Activated T-helper 17 cell treated with anti-CD3 and anti-CD28 coated beads, Interleukin-2, amount 50 U/mL, for 72 hours (primary cell): ENCODE measurements around the gene LRBA. TPM values are rescaled to one million over a fixed set of nuclear protein-coding genes. Genes with fewer than 3 reads are reported as not detected.

Experiments
- ATAC-seq: fragments of 150-1000 bp; cut with Tn5 transposase; replicated peaks from 2 replicates; pipeline ENCODE4 v1.10.0; 2021; ENCODE audit warnings: mild to moderate bottlenecking, moderate library complexity
- H3K27ac Mint-ChIP-seq: one replicate; pipeline ENCODE4 v1.8.0; 2022; ENCODE audit warnings: mixed read lengths
- H3K27me3 Mint-ChIP-seq: one replicate; pipeline ENCODE4 v1.8.0; 2022; ENCODE audit warnings: mixed read lengths
- H3K36me3 Mint-ChIP-seq: one replicate; pipeline ENCODE4 v1.8.0; 2022; ENCODE audit warnings: low read depth, mild to moderate bottlenecking, mixed read lengths
- H3K4me1 Mint-ChIP-seq: one replicate; pipeline ENCODE4 v1.8.0; 2022; ENCODE audit warnings: mixed read lengths
- H3K4me3 Mint-ChIP-seq: one replicate; pipeline ENCODE4 v1.8.0; 2022; ENCODE audit warnings: mild to moderate bottlenecking, mixed read lengths
- H3K9me3 Mint-ChIP-seq: one replicate; pipeline ENCODE4 v1.8.0; 2022; ENCODE audit warnings: mixed read lengths
- total RNA-seq, 2 donors: library from RNA; stranded (reverse); gene quantifications; one replicate each; pipeline ENCODE4 v1.2.3, GENCODE V29; 2022

LRBA gene
- total RNA-seq, 2 donors from 2014 or later: 65.2 to 83.4 TPM

DNA sequence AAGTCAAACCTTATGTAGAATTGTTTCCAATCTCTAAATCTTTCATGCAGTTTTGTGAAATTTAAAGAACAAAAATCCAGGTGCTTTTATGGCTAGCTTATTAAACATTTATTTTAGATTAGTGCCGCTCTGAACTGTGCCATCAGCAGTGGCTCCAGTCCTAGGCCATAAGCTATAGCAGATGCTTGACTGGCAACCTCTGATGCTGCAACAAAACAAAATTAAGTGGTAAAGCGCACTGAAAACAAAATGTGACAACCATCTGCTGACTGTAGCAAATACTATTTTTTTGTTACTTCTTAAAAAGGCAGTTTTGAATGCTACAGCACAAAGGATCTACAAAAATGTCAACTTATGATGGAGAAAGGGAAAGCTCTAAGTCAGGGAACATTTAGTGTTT, 699.4 kb downstream of the LRBA start:
- H3K4me3 Mint-ChIP-seq: no peak overlapping the region
- peaks cover 64% of the 10 kb centered on the region for H3K36me3 Mint-ChIP-seq
- H3K27me3 Mint-ChIP-seq: no peaks in the 10 kb centered on the region
- no peak overlapping the region for H3K27ac Mint-ChIP-seq
- no peaks in the 10 kb centered on the region for H3K9me3 Mint-ChIP-seq
- no peak for ATAC-seq
- no peaks in the 10 kb centered on the region for H3K4me1 Mint-ChIP-seq

DNA sequence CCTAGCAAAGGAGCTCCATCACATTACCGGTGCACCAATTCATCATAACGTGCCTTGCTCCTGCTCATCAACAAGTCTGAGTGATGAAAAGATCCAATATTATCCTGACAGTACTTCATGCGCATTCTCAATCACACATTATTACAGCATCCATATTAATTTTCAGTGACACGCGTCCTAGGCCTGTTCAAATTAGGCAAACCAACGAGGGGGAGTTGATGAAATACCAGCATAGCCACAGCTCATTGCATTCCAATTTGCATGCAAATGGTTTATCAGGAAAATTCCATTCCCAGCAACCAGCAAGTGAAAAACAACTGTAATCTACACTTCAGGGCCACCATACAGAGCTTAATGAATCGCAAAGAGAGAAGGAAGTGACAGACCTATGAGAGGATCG, 699.9 kb downstream of the LRBA start:
- Mint-ChIP-seq H3K27me3 (no peaks in the 10 kb centered on the region), H3K36me3 (peaks cover 66% of the 10 kb centered on the region), H3K4me3 (no peak overlapping the region), H3K4me1 (no peaks in the 10 kb centered on the region), H3K9me3 (no peaks in the 10 kb centered on the region), H3K27ac (no peak overlapping the region)
- no peak for ATAC-seq

GRCh38 chr4:150314031-150314430, 701.1 kb downstream of the LRBA start:
- peaks cover 66% of the 10 kb centered on the region for H3K36me3 Mint-ChIP-seq
- no peaks in the 10 kb centered on the region for H3K27me3 Mint-ChIP-seq
- ATAC-seq: no peak
- no peak overlapping the region for H3K27ac Mint-ChIP-seq
- no peaks in the 10 kb centered on the region for H3K9me3 Mint-ChIP-seq
- H3K4me3 Mint-ChIP-seq: no peak overlapping the region
- H3K4me1 Mint-ChIP-seq: no peaks in the 10 kb centered on the region

- no peak overlapping the region for H3K27ac Mint-ChIP-seq
- no peaks in the 10 kb centered on the region for H3K4me1 Mint-ChIP-seq
- no peak overlapping the region for H3K4me3 Mint-ChIP-seq
- peaks cover 60% of the 10 kb centered on the region for H3K36me3 Mint-ChIP-seq
- ATAC-seq: no peak
- no peaks in the 10 kb centered on the region for H3K27me3 Mint-ChIP-seq
- no peaks in the 10 kb centered on the region for H3K9me3 Mint-ChIP-seq
These were observed 704.8 kb downstream of the LRBA start for GRCh38 chr4:150310159-150310895.

DNA sequence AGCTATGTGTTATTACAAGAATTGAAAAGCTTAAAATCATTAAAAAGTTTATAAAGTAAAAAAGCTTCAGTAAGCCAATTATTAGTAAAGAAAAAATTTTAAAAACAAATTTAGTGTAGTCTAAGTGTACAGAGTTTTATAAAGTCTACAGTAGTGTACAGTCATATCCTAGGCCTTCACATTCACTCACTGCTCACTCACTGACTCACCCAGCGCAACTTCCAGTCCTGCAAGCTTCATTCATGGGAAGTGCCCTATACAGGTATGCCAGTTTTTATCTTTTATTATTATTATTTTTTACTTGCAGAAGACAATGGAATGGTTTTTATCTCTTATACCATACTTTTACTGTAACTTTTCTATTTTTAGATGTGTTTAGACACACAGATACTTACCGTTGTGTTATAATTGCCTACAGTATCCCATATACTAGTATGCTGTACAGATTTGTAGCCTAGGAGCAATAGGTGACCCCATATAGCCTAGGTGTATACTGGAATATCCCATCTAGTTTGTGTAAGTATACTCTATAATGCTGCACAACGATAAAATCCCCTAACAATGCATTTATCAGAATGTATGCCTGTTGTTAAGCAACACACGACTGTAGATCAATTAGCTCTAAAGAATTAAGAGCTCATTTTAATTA, 706.1 kb downstream of the LRBA start:
- H3K27me3 Mint-ChIP-seq: no peaks in the 10 kb centered on the region
- ATAC-seq: no peak
- peaks cover 53% of the 10 kb centered on the region for H3K36me3 Mint-ChIP-seq
- no peak overlapping the region for H3K4me3 Mint-ChIP-seq
- no peak overlapping the region for H3K27ac Mint-ChIP-seq
- no peaks in the 10 kb centered on the region for H3K4me1 Mint-ChIP-seq
- no peaks in the 10 kb centered on the region for H3K9me3 Mint-ChIP-seq

DNA sequence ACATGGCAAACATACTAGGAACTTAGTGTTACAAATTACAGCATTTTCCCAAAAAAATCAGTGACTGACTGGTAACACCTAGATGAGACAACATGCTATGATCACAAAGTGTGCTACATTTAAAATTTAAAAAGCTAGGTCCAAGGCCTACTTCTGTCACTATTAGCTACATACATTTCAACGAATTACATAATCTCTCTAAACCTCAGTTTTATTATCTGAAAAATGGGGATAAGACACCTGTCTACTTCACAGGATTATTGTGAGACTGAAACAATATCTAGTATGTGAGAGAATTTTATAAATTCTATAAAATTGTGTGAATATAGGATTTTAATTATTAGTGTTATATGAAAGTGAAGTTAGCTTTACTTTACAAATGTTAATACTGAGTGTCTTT, 708.4 kb downstream of the LRBA start:
- Mint-ChIP-seq H3K9me3 (no peaks in the 10 kb centered on the region), H3K4me3 (no peak overlapping the region), H3K36me3 (peaks cover 51% of the 10 kb centered on the region), H3K4me1 (peaks cover 5% of the 10 kb centered on the region), H3K27me3 (no peaks in the 10 kb centered on the region), H3K27ac (no peak overlapping the region)
- no peak for ATAC-seq

DNA sequence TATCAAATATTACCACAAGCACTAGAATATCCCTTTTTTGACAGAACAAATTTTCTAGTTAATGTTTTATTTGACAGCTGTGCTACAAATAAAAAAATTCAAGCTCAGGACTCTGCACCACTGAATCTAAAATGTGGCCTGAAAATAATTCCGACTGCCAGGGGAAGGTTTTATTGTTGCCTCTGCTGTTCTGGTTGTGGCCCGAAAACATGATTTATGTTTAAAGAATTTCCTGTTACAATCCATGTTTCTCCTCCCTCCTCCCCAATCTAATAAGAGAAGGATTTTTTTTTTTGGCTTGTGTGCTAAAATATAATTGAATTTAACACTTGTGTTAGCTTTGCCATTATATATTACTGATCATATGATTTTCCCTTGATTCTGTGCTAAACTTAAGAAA, 709.1 kb downstream of the LRBA start:
- Mint-ChIP-seq H3K36me3 (peaks cover 58% of the 10 kb centered on the region), H3K9me3 (no peaks in the 10 kb centered on the region), H3K27ac (no peak overlapping the region), H3K27me3 (no peaks in the 10 kb centered on the region), H3K4me1 (peaks cover 5% of the 10 kb centered on the region), H3K4me3 (no peak overlapping the region)
- ATAC-seq: no peak

GRCh38 chr4:150302553-150302952, 712.5 kb downstream of the LRBA start:
- ATAC-seq: peak; percentile 79
- peak overlapping the region; percentile 48 for H3K27ac Mint-ChIP-seq

GRCh38 chr4:150299816-150300215, 715.3 kb downstream of the LRBA start:
- no peak for ATAC-seq
- peaks cover 5% of the 10 kb centered on the region for H3K4me1 Mint-ChIP-seq
- H3K27me3 Mint-ChIP-seq: no peaks in the 10 kb centered on the region
- H3K4me3 Mint-ChIP-seq: no peak overlapping the region
- H3K36me3 Mint-ChIP-seq: peaks cover 17% of the 10 kb centered on the region
- no peaks in the 10 kb centered on the region for H3K9me3 Mint-ChIP-seq
- H3K27ac Mint-ChIP-seq: no peak overlapping the region

More at GRCh38 chr4:150302553-150302952, 712.5 kb downstream of the LRBA start:
- H3K27me3 Mint-ChIP-seq: no peaks in the 10 kb centered on the region
- H3K4me1 Mint-ChIP-seq: peaks cover 5% of the 10 kb centered on the region
- H3K9me3 Mint-ChIP-seq: no peaks in the 10 kb centered on the region
- H3K36me3 Mint-ChIP-seq: peaks cover 37% of the 10 kb centered on the region
- H3K4me3 Mint-ChIP-seq: no peak overlapping the region

GRCh38 chr4:150297861-150298474, 717.1 kb downstream of the LRBA start:
- Mint-ChIP-seq H3K36me3 (peaks cover 22% of the 10 kb centered on the region), H3K9me3 (peaks cover 3% of the 10 kb centered on the region)
- no peak for ATAC-seq

DNA sequence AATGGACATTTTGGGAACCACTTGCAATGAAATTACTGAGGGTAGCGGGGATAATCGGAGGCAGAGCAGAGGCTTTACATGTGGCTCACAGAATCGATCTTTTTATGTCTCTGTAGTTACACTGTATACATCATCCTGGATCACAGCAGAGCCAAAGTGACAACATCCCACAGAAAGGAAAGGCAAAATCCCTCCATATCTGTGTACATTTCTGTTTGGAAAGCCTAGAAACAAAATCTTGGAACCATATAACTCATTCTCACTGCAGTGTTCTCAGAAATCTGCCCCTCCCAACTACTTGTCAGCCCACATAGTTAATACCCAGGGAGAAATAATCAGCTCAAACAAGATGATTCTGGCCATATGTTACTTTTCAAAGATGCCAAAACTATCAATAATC, 725.2 kb downstream of the LRBA start:
- H3K27me3 Mint-ChIP-seq: no peaks in the 10 kb centered on the region
- H3K27ac Mint-ChIP-seq: no peak overlapping the region
- peaks cover 3% of the 10 kb centered on the region for H3K9me3 Mint-ChIP-seq
- H3K4me1 Mint-ChIP-seq: no peaks in the 10 kb centered on the region
- no peak overlapping the region for H3K4me3 Mint-ChIP-seq
- H3K36me3 Mint-ChIP-seq: peaks cover 29% of the 10 kb centered on the region
- no peak for ATAC-seq

More at GRCh38 chr4:150297861-150298474, 717.1 kb downstream of the LRBA start:
- Mint-ChIP-seq H3K4me1 (peaks cover 5% of the 10 kb centered on the region), H3K27me3 (no peaks in the 10 kb centered on the region), H3K4me3 (no peak overlapping the region), H3K27ac (no peak overlapping the region)

DNA sequence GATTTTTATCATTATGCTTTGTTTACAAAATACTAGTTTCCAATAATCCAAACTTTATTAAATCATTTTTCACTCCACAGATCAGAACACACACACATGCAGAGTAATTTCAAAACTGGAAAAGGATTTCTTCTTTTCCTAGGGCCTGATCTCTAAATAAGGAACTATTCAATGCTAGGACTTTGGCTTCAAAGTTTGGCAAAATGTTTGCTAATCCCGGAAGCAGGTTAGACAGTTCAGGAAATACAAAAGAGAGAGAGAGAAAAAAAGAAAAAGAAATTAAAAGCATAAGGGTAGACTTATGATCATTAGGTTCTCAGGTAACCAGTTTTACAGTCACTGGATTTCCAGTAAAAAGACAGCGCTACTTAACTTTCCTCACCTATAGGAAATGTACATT, 725.9 kb downstream of the LRBA start:
- peaks cover 3% of the 10 kb centered on the region for H3K9me3 Mint-ChIP-seq
- no peaks in the 10 kb centered on the region for H3K4me1 Mint-ChIP-seq
- H3K4me3 Mint-ChIP-seq: no peak overlapping the region
- H3K27me3 Mint-ChIP-seq: no peaks in the 10 kb centered on the region
- ATAC-seq: no peak
- H3K36me3 Mint-ChIP-seq: peaks cover 35% of the 10 kb centered on the region
- H3K27ac Mint-ChIP-seq: no peak overlapping the region

DNA sequence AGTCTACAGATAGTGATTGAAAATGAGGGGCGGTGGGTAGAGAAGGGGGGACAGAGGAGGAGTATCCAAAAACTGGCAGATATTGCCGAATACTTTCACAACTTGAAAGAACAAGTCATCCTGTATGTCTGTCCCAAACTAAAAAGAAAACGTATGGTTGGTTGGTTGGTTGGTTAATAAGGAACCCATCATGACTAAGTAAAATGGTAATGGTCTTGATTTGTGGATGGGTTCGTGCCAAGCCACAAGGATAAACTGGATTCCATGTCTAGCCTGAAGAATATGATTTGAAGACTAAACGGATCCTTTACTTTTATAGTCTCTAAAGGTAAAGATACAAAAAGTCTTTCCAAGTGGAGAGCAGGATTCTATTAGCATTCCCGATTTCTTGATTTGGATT, 728.4 kb downstream of the LRBA start:
- no peaks in the 10 kb centered on the region for H3K4me1 Mint-ChIP-seq
- H3K27me3 Mint-ChIP-seq: no peaks in the 10 kb centered on the region
- H3K36me3 Mint-ChIP-seq: peaks cover 55% of the 10 kb centered on the region
- ATAC-seq: no peak
- no peak overlapping the region for H3K4me3 Mint-ChIP-seq
- no peak overlapping the region for H3K27ac Mint-ChIP-seq
- no peaks in the 10 kb centered on the region for H3K9me3 Mint-ChIP-seq

DNA sequence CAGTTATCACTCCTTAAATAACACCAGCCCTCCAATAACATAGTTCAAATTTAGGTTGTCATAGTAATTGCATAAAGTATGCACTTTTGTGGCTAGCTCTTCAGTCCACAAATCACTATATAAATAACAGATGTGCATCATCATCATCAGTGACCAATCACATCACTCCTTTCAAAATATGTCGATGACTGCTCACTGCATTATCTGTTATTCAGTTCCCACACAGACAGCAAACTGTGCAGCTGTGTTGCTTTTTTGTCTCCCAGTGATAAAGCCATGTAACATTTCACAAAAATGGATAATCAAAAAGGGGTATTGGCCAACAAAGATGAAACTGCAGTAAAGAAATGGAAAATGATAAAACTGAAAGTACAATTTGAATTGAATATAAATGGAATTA, 731.4 kb downstream of the LRBA start:
- Mint-ChIP-seq H3K27me3 (no peaks in the 10 kb centered on the region), H3K4me3 (no peak overlapping the region), H3K4me1 (no peaks in the 10 kb centered on the region), H3K36me3 (peaks cover 84% of the 10 kb centered on the region), H3K9me3 (no peaks in the 10 kb centered on the region), H3K27ac (peak overlapping the region; percentile 11)
- no peak for ATAC-seq

GRCh38 chr4:150280975-150281374, 734.1 kb downstream of the LRBA start:
- Mint-ChIP-seq H3K4me3 (no peak overlapping the region), H3K36me3 (peaks cover 99% of the 10 kb centered on the region), H3K9me3 (peaks cover 3% of the 10 kb centered on the region), H3K27ac (no peak overlapping the region), H3K4me1 (no peaks in the 10 kb centered on the region), H3K27me3 (no peaks in the 10 kb centered on the region)
- no peak for ATAC-seq
